ENCODE data around the gene MYO1G. TPM values are rescaled to one million over a fixed set of nuclear protein-coding genes. Genes with fewer than 3 reads are reported as not detected.
A peak's percentile ranks its signal among the peaks of the same experiment; 100 is the strongest.

Gene MYO1G
- total and polyA plus RNA-seq, 4 donors = 0.56 to 3.9 (median 2.1) TPM

GRCh38 chr7:44977959-44978335 lies 868 bp downstream of the MYO1G start:
- peak overlapping the region in 1 of 2 donors; percentile 36 for H3K27ac ChIP-seq (ENCODE audit: low read depth in 1 of 2, low read length in 2 of 2)
- no peak for TF ChIP-seq NR2F2 (IDR thresholded peaks at IDR 0.05)
- no peak for TF ChIP-seq TAF1 (conservative IDR thresholded peaks at IDR 0.05)
- TF ChIP-seq CTCF (IDR thresholded peaks at IDR 0.05; ENCODE audit: low read depth, low read length, missing input control) = no peak
- TF ChIP-seq ATF3 (IDR thresholded peaks at IDR 0.05) = no peak
- TF ChIP-seq GABPA (IDR thresholded peaks at IDR 0.05 in 1 of 2, conservative IDR thresholded peaks at IDR 0.05 in 1 of 2) = no peak
- no peak for TF ChIP-seq SP1 (IDR thresholded peaks at IDR 0.05)
- TF ChIP-seq HNF4G (IDR thresholded peaks at IDR 0.05) = no peak
- no peak for TF ChIP-seq EGR1 (IDR thresholded peaks at IDR 0.05; ENCODE audit: low read depth in 2 of 2)
- peaks cover 3 to 13% (median 7%) of the 10 kb centered on the region in 4 donors for H3K36me3 ChIP-seq (ENCODE audit: control insufficient read depth in 4 of 4, insufficient read depth in 3 of 4, low read depth in 1 of 4, low read length in 3 of 4)
- no peak for DNase-seq (ENCODE audit: low spot score)
- no peak overlapping the region for H3K9ac ChIP-seq (ENCODE audit: low read depth in 1 of 2, low read length in 2 of 2)
- H3K4me3 ChIP-seq (ENCODE audit: low read depth in 1 of 3, low read length in 3 of 3) = peak overlapping the region in 1 of 3 donors; percentile 16
- H3K9me3 ChIP-seq (ENCODE audit: control insufficient read depth in 4 of 4, low read length in 3 of 4) = no peaks in the 10 kb centered on the region
- H3K27me3 ChIP-seq (ENCODE audit: control insufficient read depth in 4 of 4, insufficient read depth in 4 of 4, low read length in 3 of 4) = no peaks in the 10 kb centered on the region
- no peaks in the 10 kb centered on the region for H3K4me1 ChIP-seq (ENCODE audit: control insufficient read depth in 4 of 4, insufficient read depth in 4 of 4, low read length in 3 of 4)
- WGBS = 69% methylated on average over 6 of the region's 6 CpGs

- no peaks in the 10 kb centered on the region for H3K27me3 ChIP-seq (ENCODE audit: control insufficient read depth in 4 of 4, insufficient read depth in 4 of 4, low read length in 3 of 4)
- WGBS = 69% methylated on average over 8 of the region's 8 CpGs
- no peaks in the 10 kb centered on the region for H3K4me1 ChIP-seq (ENCODE audit: control insufficient read depth in 4 of 4, insufficient read depth in 4 of 4, low read length in 3 of 4)
- no peak for TF ChIP-seq CTCF (IDR thresholded peaks at IDR 0.05; ENCODE audit: low read depth, low read length, missing input control)
- TF ChIP-seq RXRA (IDR thresholded peaks at IDR 0.05) = no peak
- H3K9me3 ChIP-seq (ENCODE audit: control insufficient read depth in 4 of 4, low read length in 3 of 4) = no peaks in the 10 kb centered on the region
- no peak overlapping the region for H3K4me3 ChIP-seq (ENCODE audit: low read depth in 1 of 3, low read length in 3 of 3)
- peaks cover 0 to 8% (median 2%) of the 10 kb centered on the region in 4 donors for H3K36me3 ChIP-seq (ENCODE audit: control insufficient read depth in 4 of 4, insufficient read depth in 3 of 4, low read depth in 1 of 4, low read length in 3 of 4)
- H3K9ac ChIP-seq (ENCODE audit: low read depth in 1 of 2, low read length in 2 of 2) = no peak overlapping the region
- DNase-seq (ENCODE audit: low spot score) = no peak
- H3K27ac ChIP-seq (ENCODE audit: low read depth in 1 of 2, low read length in 2 of 2) = peak overlapping the region in 1 of 2 donors; percentile 6
These were observed 1.4 kb downstream of the MYO1G start for GRCh38 chr7:44977304-44977958.

GRCh38 chr7:44976746-44977196 lies 2.0 kb downstream of the MYO1G start:
- no peak overlapping the region for H3K4me3 ChIP-seq (ENCODE audit: low read depth in 1 of 3, low read length in 3 of 3)
- no peak overlapping the region for H3K27ac ChIP-seq (ENCODE audit: low read depth in 1 of 2, low read length in 2 of 2)
- 95% methylated on average over 17 of the region's 17 CpGs for WGBS
- peaks cover 0 to 7% (median 1%) of the 10 kb centered on the region in 4 donors for H3K36me3 ChIP-seq (ENCODE audit: control insufficient read depth in 4 of 4, insufficient read depth in 3 of 4, low read depth in 1 of 4, low read length in 3 of 4)
- TF ChIP-seq ZBTB33 (IDR thresholded peaks at IDR 0.05) (no peak), ATF3 (IDR thresholded peaks at IDR 0.05) (no peak), FOXA2 (IDR thresholded peaks at IDR 0.05) (no peak), SP1 (IDR thresholded peaks at IDR 0.05) (no peak), FOXA1 (IDR thresholded peaks at IDR 0.05) (no peak), NR2F2 (IDR thresholded peaks at IDR 0.05) (no peak), YY1 (IDR thresholded peaks at IDR 0.05) (no peak), EGR1 (IDR thresholded peaks at IDR 0.05; ENCODE audit: low read depth in 2 of 2) (no peak), RXRA (IDR thresholded peaks at IDR 0.05) (no peak), JUND (IDR thresholded peaks at IDR 0.05) (no peak), CTCF (IDR thresholded peaks at IDR 0.05; ENCODE audit: low read depth, low read length, missing input control) (no peak)
- no peaks in the 10 kb centered on the region for H3K9me3 ChIP-seq (ENCODE audit: control insufficient read depth in 4 of 4, low read length in 3 of 4)
- DNase-seq (ENCODE audit: low spot score) = no peak
- no peak overlapping the region for H3K9ac ChIP-seq (ENCODE audit: low read depth in 1 of 2, low read length in 2 of 2)
- no peaks in the 10 kb centered on the region for H3K4me1 ChIP-seq (ENCODE audit: control insufficient read depth in 4 of 4, insufficient read depth in 4 of 4, low read length in 3 of 4)
- no peaks in the 10 kb centered on the region for H3K27me3 ChIP-seq (ENCODE audit: control insufficient read depth in 4 of 4, insufficient read depth in 4 of 4, low read length in 3 of 4)

All from liver (tissue), 9 donors.